Activated T-cell treated with anti-CD3 and anti-CD28 coated beads for 24 hours (primary cell): ENCODE measurements around the gene SLC25A26.

Experiments
- DNase-seq: peaks from one replicate; pipeline ENCODE4 v3.0.0-alpha.2; 2020; ENCODE audit warnings: low read depth

The SLC25A26 gene

DNA sequence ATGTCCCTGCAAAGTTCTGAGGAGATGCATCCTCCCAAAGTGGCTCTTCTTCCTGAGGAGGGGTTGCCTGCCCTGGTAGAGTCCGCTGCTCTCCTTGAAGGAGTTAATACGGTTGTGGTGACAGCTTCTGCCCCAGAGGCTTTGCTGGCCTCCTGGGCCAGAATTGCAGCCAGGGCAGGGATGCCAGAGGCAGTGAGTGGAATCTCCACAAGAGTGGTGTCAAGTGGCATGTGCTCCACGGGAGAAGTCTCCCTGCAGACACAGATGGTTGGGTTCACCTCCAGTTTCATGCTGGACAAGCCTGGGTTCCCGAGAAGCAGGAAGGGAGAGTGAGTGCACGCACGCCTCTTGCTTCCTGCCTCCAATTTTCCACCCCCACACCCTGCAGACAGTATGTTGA is 105.5 kb downstream of the SLC25A26 start:
- DNase-seq = no peak

DNA sequence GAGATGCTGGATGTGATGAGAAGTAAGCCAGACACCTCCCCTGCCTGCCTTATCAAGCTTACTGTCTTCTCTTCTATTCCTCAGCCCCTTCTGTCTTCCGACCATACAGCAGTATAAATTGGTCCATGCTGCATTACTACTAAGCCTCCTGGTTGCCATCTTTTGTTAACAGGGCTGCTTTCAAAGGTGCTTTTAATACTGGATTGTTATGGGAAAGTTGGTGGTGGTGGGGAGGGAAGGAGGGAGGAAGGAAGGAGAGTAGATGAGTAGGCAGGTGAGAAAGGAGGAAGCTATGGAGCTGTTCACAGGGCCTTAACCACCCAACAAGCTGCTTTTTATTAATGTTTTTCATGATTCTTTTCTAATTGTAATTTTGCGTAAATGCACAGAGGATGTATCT is 114.9 kb downstream of the SLC25A26 start:
- DNase-seq = no peak

DNA sequence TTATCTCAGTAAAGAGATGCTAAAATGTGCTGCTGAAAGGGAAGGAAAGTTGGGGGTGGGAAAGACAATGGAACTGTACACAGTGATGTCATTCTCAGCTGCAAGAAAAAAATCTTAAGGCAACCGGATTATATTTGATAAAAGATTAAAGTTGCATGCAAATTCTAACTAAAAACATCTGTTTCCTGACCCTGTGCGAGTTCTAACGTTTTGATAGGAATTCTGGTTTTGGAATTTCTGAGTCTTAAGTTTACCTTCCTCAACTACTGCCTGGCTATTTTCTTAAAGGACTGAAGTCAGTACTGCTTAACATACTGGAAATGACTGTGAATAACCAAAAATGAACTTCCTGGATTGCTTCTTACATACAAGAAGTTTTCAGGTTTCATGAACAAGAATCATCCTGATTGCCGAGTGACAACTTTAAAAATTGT is 115.5 kb downstream of the SLC25A26 start:
- no peak for DNase-seq

DNA sequence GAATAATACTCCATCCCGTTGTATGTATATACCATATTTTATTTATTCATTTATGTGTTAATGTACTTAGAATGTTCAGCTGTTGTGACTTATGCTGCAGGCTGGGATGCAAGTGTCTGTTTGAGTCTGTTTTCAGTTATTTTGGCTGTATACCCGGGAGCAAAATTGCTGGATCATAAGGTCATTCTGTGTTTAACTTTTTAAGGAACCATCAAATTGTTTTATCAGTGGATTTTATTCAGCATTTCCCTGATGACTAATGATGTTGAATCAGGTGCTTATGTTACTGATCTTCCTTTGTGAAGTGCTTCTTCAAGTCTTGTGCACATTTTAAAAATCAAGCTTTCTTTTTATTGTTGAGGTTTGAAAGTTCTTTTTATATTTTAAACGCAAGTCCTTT is 118.1 kb downstream of the SLC25A26 start:
- DNase-seq = no peak

DNA sequence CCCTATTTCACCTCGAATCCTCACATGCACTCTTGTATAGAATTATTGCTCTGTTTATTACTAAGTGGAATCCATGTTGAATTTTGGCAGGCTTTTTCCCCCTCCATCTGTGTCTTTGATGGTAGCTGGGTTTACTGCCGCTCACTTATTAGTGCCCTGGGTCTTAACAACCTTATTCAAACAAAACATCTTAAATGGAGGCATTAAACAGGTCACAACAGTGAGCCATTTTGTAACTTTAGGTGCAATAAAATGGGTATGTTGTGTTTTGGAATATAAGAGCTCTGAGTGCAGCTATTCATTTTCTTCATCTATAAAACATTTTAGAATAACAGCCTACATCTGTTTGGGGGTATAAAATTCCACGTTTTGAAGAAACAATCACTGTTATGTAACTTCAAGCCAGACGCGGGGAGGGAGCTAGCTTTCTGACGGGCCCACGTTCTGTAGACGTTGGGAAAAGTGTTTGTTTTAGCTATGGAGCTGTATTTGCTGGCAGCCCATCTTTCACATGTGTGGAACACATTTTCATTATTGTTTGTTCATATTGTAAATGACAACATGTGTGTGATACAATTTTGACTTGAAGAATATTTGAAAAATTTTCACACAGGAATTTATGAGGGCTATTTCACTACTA is 122.0 kb downstream of the SLC25A26 start:
- DNase-seq = no peak

DNA sequence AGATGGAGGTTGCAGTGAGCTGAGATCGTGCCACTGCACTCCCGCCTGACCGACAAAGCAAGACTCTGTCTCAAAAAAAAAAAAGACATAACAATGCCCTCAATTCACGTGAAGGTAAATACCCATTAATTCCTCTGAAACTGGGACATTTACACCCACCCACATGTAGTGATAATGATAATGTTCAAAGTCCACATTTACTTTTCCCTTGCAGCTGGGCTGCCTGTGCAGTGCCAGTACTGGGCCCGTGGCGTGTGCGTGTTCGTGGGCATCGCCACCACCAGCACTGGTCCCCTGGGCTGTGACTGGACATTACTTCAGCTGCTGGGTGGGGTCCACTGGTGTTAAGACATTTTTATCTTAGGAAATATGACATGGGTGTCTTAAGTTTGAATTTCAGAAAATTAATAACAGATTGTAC is 123.6 kb downstream of the SLC25A26 start:
- DNase-seq = no peak

DNA sequence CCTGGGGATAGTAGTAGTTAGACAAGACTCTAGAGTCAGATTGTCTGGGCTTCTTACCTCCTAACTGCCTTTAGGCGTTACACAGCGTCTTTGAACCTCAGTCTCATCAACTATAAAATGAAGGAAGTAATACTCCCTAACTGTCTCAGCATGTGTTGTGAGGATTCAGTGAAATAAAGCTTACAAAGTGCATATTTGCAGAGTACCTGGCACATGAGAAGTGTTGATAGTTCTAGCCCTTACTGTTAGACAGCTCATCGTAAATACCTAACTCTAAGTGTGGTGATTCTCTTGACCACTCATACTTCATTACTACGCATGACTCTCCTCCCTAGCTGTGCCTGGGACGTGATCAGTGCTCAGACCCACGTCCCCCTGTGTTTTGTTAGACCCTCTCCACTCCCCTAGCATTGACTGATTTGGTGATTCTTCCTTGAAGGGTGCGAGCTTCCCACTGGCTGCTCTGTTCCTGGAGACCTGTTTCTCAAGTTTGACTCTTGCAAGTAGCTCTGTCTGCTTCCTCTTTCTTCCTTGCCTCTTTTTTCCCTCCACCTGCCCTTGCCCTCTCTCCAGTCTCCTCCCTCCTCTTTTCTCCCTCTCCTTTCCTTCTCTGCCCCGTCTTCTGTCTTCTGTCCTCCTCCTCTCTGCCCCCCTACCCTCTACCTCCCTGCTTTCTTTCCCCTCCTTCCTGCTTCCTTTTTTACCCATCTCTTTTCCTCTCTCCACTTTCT is 124.2 kb downstream of the SLC25A26 start:
- DNase-seq = no peak

DNA sequence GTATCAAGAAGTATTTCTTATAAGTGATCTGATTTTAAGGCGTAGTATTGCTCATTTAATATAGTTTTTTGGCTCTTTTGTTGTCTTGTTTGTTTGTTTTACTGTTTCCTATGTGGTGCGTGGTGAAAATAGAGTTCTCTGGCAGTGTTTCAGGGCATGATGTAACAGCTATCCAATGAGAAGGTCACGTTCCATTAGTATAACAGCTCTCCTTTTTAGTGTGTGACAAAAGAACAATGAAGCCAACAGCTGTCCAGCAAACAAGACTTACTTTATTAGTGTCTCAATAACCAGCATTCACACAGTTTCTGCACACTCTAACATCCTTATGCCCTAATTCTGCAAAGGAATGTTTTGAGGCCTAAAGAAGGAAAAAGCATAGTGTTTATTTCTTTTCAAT is 127.9 kb downstream of the SLC25A26 start:
- no peak for DNase-seq

DNA sequence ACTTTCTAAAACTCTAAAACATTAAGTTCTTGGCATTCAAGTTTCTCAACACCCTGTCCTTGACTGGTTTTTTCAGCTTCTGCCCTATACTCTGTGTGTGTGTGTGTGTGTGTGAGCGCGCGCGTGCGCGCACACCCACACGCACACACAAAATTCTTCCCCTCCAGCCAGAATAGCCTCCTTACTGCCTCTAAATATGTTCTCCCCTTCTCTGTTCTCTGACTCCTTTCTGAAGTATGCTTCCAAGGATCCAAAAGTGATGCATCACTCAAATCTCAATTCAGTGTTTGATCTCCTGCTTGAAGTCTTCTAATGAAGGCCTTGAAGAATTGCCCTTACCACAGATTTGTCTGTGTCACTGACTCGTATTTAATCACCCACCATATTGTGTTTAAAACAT is 129.8 kb downstream of the SLC25A26 start:
- no peak for DNase-seq

DNA sequence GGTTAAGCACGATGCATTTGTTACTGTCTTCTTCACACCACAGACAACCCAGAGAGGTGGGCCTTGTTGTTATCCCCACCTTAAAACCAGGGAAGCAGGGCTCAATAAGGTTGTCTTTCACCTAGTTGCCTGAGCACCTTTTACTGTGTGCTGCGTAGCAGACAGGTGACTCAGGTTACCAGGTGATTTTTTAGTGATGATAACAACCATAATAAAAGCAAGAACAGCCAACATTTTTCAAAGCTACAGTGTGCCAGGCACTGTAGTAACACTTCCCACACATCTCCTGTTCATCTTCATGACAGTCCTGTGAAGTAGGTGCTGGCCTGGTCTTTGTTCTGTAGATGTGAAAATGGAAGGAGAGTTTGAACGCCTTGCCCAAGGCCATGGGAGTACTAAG is 132.2 kb downstream of the SLC25A26 start:
- DNase-seq = no peak

DNA sequence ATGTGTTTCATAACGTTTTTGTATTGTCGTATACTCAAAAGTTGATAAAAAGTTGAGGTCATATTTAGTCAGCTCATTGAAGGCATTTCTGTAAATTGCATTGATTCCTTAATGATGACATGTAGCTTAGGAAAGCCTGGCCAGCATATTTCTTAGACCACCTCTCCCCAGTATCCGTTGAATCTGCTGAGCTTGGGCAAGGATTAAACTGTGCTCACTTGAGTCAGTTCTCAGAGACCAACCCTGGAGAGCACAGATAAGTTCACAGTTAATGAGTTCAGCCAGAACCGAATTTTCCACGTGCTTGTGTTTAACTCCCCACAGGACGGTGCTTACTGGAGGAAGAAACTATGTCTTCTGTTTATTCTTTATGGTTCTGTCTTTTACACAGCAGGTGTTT is 132.7 kb downstream of the SLC25A26 start:
- no peak for DNase-seq

DNA sequence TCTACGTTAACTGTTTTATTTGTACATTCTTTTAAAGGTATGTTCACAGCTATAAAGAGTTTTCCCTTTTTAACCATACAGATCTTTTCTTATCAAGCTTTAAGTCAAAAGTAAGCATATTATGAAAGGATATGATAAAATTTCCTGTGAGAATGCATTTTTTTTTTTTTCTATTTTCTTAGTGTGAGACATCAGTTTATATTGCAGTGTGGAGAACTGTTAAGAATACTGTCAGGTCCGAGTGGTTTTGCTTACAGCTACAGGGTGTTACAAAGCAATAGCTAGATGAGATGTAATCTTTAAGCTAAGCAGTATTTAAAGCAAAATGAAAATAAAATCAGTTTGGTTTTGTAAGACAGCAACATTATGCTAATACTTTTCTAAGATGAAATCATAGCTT is 133.2 kb downstream of the SLC25A26 start:
- no peak for DNase-seq

DNA sequence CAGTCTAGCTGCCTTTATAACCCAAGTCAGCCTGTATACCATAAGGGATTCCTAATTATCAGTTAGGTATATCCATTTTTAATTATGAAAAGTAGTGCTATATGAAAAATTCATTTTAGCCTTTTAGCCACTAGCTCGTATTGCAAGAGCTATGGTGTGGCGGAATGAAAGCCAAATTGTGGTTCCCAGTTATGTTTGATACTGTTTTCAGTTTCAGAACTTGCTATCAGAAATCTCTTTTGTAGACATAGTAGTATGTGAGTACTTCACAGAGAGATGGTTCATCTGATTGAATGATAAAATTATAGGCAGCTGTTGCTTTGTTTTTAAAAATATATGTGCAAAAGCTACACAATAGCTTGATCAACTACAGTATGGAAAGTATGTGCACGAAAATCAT is 134.6 kb downstream of the SLC25A26 start:
- no peak for DNase-seq

DNA sequence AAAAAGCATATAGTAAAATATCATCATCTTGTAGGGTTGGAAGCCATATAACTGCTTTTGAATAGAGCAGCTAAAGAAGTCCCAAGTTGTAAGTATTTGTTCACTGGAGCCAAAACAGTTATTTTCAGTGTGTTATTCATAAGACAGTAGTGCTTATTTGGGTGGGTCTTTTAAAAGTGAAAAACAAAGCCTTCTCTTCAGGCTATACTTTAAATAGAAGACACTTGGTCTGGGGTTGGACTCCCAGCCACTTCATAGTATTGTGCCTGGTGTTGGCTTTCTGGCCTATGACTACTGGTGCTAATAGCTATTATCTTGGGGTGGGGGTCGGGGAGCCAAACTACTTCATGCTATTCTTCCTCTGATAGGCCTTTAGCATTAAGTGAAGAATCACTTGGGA is 135.2 kb downstream of the SLC25A26 start:
- DNase-seq = no peak

DNA sequence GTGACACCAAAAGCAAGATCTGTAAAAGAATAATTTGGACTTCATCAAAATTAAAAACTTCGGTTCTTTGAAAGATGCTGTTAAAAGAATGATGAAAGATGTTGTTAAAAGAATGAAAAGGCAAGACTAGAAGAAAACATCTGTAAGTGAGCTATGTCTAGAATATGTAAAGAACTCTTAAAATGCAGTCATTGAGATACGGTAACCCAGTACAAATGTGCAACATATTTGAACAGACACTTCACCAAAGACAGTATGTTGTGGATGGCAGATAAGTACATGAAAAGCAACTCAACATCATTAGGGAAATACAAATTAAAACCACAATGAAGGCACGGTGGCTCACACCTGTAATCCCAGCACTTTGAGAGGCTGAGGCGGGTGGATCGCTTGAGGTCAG is 140.6 kb downstream of the SLC25A26 start:
- DNase-seq = no peak

DNA sequence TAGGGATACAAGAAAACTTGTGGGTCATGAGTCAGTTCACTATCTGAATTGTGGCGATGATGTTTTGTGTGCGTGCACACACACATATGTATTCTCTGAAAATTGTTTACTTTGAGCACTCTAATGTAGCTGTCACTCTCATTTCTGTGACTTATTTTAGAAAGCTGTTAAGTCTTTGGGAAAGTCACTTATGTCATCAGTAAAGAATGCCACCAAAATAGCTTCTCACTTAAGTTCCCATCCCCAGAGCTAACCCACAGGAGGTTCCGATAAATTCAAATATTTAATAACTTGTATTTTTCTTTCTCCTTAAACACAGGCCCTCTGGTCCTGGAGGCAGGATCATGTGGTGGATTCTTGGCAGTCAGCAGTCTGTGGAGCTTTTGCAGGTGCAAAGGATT is 141.7 kb downstream of the SLC25A26 start:
- DNase-seq = no peak

DNA sequence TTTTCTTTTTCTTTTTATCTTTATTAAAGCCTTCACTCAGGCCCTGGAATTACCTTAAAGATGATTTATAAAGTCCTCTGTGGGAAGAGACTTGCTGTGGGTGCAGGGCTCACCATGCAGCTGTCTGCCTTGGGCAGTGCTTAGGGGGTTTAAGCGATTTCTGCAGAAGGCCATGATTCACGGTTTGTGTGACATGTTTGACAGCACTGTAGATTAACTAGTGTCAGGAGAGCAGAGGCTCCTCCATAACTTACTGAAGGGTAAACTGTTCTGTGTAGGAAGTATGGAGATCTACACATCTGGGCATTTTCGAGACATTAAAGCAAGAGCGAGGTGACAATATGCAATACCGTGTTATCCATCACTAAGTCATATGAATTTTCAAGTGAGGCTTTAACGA is 142.3 kb downstream of the SLC25A26 start:
- DNase-seq = no peak

DNA sequence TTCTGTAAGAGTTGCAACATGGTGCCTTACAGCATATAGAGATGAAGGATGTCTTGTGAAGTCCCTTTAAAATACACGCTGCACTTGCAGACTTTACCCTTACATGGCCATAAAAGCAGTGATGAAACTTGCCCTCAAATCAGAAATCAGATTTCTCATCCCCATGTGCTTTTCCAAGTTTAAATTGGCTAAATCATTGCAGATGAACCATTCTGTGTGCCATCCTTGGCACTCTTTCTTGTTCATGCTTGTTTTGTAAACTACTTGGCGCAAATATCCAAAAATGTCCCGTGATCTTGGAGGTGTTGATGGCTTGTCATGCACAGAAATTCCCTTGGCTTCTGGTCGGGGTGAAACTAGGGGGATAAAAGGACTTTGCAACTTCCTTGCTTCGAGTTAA is 144.3 kb downstream of the SLC25A26 start:
- no peak for DNase-seq

DNA sequence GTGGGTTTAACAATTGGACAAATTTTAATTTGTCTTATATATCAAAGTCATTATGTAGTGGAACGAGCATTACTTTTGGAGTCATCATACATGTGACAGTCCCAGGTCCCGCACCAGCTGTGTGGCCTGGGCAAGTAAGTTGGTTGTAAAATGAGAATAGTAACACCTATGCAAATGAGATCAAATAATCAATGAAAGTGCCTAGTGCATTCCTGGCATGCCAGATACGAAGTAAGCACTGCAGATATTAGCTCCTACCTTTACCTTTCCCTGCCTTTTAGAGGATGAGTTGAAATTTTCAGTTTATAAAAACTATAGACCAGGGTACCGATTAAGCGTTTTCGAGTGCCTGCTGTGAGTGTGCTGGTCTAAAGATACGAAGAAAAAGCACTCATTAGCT is 145.9 kb downstream of the SLC25A26 start:
- DNase-seq = no peak

DNA sequence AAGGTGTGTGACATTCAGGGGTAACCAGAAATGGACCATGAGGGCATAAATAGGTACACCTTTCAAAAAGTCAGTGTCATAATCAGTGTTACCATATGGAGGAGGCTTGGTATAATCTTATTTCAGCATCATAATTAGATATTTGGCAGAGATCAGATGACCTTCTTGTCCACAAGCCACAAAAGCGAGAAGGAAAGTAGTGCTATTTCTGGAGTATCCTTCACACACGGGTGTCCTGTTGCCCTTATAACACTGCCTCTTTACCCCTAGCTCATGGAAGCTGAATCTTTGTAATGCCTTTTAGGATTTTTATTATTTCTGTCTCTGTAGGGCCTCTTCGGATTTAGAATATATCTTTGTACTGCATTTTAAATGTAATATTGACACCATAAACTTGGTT is 147.2 kb downstream of the SLC25A26 start:
- no peak for DNase-seq

DNA sequence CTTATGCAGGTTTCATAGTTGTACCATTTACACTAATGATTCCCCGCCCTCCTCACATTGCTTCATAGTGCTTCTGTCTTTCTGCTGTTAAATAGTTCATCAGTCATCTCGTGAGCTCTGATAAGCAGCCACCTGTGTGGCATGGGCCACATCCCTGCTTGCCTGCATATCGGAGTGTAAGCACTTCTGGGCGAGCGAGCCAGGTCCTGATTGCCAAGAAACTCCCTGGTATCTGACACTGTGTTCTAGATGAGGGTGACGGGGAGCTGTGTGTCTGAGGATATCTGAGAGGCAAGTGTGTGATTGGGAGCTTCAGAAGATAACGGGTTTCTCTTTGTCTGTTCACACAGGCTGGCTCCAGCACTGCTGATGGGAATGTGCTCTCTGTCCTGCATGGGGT is 149.4 kb downstream of the SLC25A26 start:
- DNase-seq = no peak

DNA sequence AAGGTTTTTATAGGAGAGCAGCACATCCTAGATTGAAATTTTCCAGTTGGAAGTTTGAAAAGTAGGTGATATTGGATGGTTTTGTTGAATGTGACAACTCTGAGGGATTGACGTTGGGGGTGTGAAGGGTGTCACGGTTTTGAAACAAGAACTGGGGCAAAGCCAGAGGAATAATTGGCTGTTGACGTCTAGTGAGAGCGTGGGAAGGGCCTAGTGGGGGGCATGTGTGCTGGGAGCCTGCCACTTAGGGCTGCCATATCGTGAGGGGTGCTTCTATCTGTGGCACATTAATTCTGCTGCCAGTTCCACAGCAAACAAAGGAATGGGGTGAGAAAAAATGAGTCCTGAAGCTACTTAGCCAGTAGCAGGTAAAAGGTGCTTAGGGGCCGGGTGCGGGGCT is 150.6 kb downstream of the SLC25A26 start:
- no peak for DNase-seq

DNA sequence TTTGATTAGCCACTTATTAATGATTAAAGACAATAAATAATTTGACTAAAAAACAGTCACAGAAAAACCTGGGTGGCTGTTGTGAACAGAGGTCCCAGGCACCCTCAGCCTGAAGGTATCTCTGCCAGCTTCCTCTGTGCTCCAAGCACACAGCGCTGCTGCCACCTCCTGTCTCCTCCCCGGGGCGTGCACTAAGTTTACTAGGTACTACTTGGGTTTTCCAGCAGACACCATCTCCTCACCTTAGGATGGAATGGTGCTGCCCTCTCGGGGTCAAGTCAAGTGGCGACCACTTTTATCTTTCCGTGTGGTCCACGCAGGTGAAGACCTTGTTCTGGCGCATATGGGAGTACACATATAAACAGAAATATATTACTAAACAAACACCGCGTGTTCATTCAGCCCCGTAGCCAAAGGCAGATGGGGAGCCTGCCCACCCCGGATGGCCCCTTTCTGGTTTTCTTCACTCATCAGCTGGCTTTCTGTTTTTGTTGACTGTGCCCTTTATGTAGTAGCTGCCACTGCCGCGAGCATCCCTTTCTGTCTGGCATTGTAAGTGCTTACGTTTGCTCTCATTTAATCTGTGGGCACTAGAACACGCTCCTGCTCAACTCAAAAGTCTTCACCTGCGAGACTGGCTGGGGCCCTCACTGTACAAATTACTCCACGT is 152.0 kb downstream of the SLC25A26 start:
- no peak for DNase-seq

DNA sequence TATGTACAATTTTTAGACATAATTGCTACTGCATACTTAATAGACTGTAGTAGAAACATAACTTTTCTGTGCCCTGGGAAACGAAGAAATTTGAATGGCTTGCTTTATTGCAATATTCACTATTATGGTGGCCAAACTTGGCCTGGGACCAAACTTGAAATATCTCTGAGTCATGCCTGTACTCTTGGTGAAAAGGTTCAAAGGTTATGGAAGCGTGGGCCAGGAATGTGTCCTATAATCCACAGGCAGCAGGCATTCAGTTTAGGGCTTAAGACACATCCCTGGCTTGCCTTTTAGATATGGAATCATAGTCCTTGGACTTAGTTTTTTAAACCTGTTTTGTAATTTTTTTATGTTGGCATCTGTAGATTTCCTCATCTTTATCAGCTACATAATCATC is 155.8 kb downstream of the SLC25A26 start:
- DNase-seq = no peak
